Colonic mucosa (tissue), 4 donors: Measurements from ENCODE around the gene ARID1B. TPM values are rescaled to one million over a fixed set of nuclear protein-coding genes. Genes with fewer than 3 reads are reported as not detected.

Experiments
- DNase-seq: peaks from one replicate; pipeline ENCODE4 v3.0.0-alpha.2; 2020
- H3K27ac ChIP-seq: fragments of 200-600 bp; one replicate; pipeline ENCODE4 v1.8.0; 2021
- H3K27me3 ChIP-seq: fragments of 200-600 bp; one replicate; pipeline ENCODE4 v1.8.0; 2021
- H3K36me3 ChIP-seq: fragments of 200-600 bp; one replicate; pipeline ENCODE4 v1.8.0; 2021
- H3K4me1 ChIP-seq: fragments of 200-600 bp; one replicate; pipeline ENCODE4 v1.8.0; 2021; ENCODE audit warnings: mild to moderate bottlenecking
- H3K4me3 ChIP-seq: fragments of 200-600 bp; one replicate; pipeline ENCODE4 v1.8.0; 2021
- H3K9ac ChIP-seq, 2 donors: one replicate each; pipeline ENCODE4 v1.7.0; 2013; ENCODE audit warnings: control low read depth in 2 of 2, low read depth in 2 of 2, low read length in 2 of 2
- H3K9me3 ChIP-seq: fragments of 200-600 bp; one replicate; pipeline ENCODE4 v1.8.0; 2021
- CTCF ChIP-seq: fragments of 200-600 bp; IDR thresholded peaks from one replicate; pipeline ENCODE4 v1.8.0; 2022; ENCODE audit warnings: antibody characterized with exemption, mild to moderate bottlenecking
- intact Hi-C: fragments of 100-400 bp; cut with DNase I; formaldehyde crosslinking; loops from one replicate; pipeline ENCODE4 v1.14.1; 2022
- total RNA-seq, 2 donors: library from RNA; stranded (reverse); fragmentation: NEBNext Ultra II Directional in 1 of 2; extraction: Animal tissue kit (Norgen Biotek cat#: 25700) in 1 of 2; gene quantifications; one replicate each; pipeline ENCODE4 v1.2.1, GENCODE V29; 2021
- donor health status: healthy.
- donor health status: DM: no; HTN: no; CAD: no.
- donor health status: DM: no; HTN: no; CAD: no.

Gene ARID1B
- total RNA-seq, 2 donors from 2014 or later: 61.3 to 71.5 TPM

GRCh38 chr6:156875062-156875461, 97.9 kb downstream of the ARID1B start:
- intact Hi-C loops: no loop called here
- no peak overlapping the region for H3K4me3 ChIP-seq
- TF ChIP-seq CTCF: no peak
- H3K27me3 ChIP-seq: no peaks in the 10 kb centered on the region
- H3K9me3 ChIP-seq: no peaks in the 10 kb centered on the region
- DNase-seq: no peak
- no peak overlapping the region for H3K27ac ChIP-seq
- H3K36me3 ChIP-seq: no peaks in the 10 kb centered on the region
- H3K9ac ChIP-seq: no peak overlapping the region
- no peaks in the 10 kb centered on the region for H3K4me1 ChIP-seq

- no peak overlapping the region for H3K4me3 ChIP-seq
- no peak overlapping the region for H3K9ac ChIP-seq
- DNase-seq: no peak
- no peaks in the 10 kb centered on the region for H3K36me3 ChIP-seq
- peaks cover 3% of the 10 kb centered on the region for H3K4me1 ChIP-seq
- no peaks in the 10 kb centered on the region for H3K9me3 ChIP-seq
- intact Hi-C loops: no loop called here
- TF ChIP-seq CTCF: no peak
- no peak overlapping the region for H3K27ac ChIP-seq
- no peaks in the 10 kb centered on the region for H3K27me3 ChIP-seq
These were observed 99.1 kb downstream of the ARID1B start for GRCh38 chr6:156876302-156876701.

- H3K9me3 ChIP-seq: no peaks in the 10 kb centered on the region
- no peaks in the 10 kb centered on the region for H3K27me3 ChIP-seq
- DNase-seq: no peak
- H3K27ac ChIP-seq: no peak overlapping the region
- intact Hi-C loops: no loop called here
- no peaks in the 10 kb centered on the region for H3K36me3 ChIP-seq
- no peak for TF ChIP-seq CTCF
- H3K9ac ChIP-seq: no peak overlapping the region
- H3K4me1 ChIP-seq: peaks cover 3% of the 10 kb centered on the region
- no peak overlapping the region for H3K4me3 ChIP-seq
These were observed 100.1 kb downstream of the ARID1B start for GRCh38 chr6:156877126-156877863.

- Histone ChIP-seq H3K27ac (no peak overlapping the region), H3K36me3 (no peaks in the 10 kb centered on the region), H3K9me3 (no peaks in the 10 kb centered on the region), H3K4me3 (no peak overlapping the region), H3K9ac (no peak overlapping the region), H3K27me3 (no peaks in the 10 kb centered on the region), H3K4me1 (peaks cover 5% of the 10 kb centered on the region)
- no peak for DNase-seq
- intact Hi-C loops: no loop called here
- TF ChIP-seq CTCF: no peak
These were observed 101.5 kb downstream of the ARID1B start for GRCh38 chr6:156878681-156879080.

GRCh38 chr6:156879186-156879585, 102.0 kb downstream of the ARID1B start:
- H3K9ac ChIP-seq: no peak overlapping the region
- no peaks in the 10 kb centered on the region for H3K36me3 ChIP-seq
- H3K27ac ChIP-seq: no peak overlapping the region
- no peaks in the 10 kb centered on the region for H3K9me3 ChIP-seq
- TF ChIP-seq CTCF: no peak
- intact Hi-C loops: no loop called here
- no peaks in the 10 kb centered on the region for H3K27me3 ChIP-seq
- no peak overlapping the region for H3K4me3 ChIP-seq
- DNase-seq: no peak
- peaks cover 5% of the 10 kb centered on the region for H3K4me1 ChIP-seq
